GM23338 (cell line): ENCODE data around the gene DENND4A.

Source experiments
- CREB1 ChIP-seq: fragments of 250-450 bp; sonication (Bioruptor Pico); IDR thresholded peaks from 2 replicates; pipeline ENCODE4 v1.5.0; 2020; ENCODE audit warnings: low read depth, mild to moderate bottlenecking, moderate library complexity
- EZH2 ChIP-seq: fragments of 200-600 bp; sonication (generic); IDR thresholded peaks from one replicate; pipeline ENCODE4 v1.8.0; 2017; ENCODE audit warnings: antibody characterized with exemption, mild to moderate bottlenecking, low read depth; ENCODE audit not compliant: unreplicated experiment
- EZH2phosphoT487 ChIP-seq: fragments of 200-600 bp; sonication (generic); IDR thresholded peaks from one replicate; pipeline ENCODE4 v1.8.1; 2018; ENCODE audit warnings: antibody characterized with exemption; ENCODE audit not compliant: unreplicated experiment
- JUNB ChIP-seq: IDR thresholded peaks from one replicate; pipeline ENCODE4 v1.6.1; 2016; ENCODE audit warnings: antibody characterized with exemption; ENCODE audit not compliant: unreplicated experiment
- POLR2AphosphoS5 ChIP-seq: IDR thresholded peaks from 2 replicates; pipeline ENCODE4 v1.6.1; 2016; ENCODE audit warnings: antibody characterized with exemption, low read depth
- STAT1 ChIP-seq: IDR thresholded peaks from one replicate; pipeline ENCODE4 v1.6.1; 2016; ENCODE audit warnings: antibody characterized with exemption; ENCODE audit not compliant: unreplicated experiment
- ZNF114 ChIP-seq: fragments of 250-450 bp; sonication (Bioruptor Pico); IDR thresholded peaks from 2 replicates; pipeline ENCODE4 v1.5.0; 2020; ENCODE audit warnings: mild to moderate bottlenecking, moderate library complexity
- TF ChIP-seq, protein P1 (sequence below), 2 experiments: fragments of 200-600 bp in 1 of 2; sonication (generic) in 1 of 2; conservative IDR thresholded peaks; 2 replicates each; pipeline versions ENCODE4 v1.5.1 to v1.6.1; 2016 to 2017; ENCODE audit warnings: antibody characterized with exemption in 2 of 2, low read depth in 2 of 2, mild to moderate bottlenecking in 2 of 2, moderate library complexity in 1 of 2
- TF ChIP-seq, protein P2 (sequence below): IDR thresholded peaks from 2 replicates; pipeline ENCODE4 v1.6.1; 2016; ENCODE audit warnings: antibody characterized with exemption
- TF ChIP-seq, protein P3 (sequence below): fragments of 250-450 bp; sonication (Bioruptor Pico); IDR thresholded peaks from 2 replicates; pipeline ENCODE4 v1.5.0; 2020; ENCODE audit warnings: mild to moderate bottlenecking, moderate library complexity
- TF ChIP-seq, protein P4 (sequence below): IDR thresholded peaks from one replicate; pipeline ENCODE4 v1.6.1; 2018; ENCODE audit warnings: antibody characterized with exemption; ENCODE audit not compliant: unreplicated experiment

DNA sequence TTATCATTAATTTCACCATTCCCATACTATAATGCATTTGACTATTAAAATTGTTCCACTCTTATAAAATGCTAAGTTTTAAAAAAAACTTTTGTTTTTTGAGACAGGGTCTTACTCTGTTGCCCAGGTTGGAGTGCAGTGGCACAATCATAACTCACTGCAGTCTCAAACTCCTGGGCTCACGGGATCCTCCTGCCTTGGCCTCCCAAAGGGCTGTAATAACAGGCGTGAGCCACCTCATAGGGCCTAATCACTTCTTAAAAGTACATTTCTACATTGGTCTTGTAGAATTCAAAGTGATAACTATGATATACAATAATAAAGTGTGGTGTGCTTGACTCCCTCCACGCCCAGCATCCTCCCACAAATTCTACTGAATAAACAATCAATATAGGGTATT, 3.0 kb downstream of the DENND4A start:
- TF ChIP-seq, protein P1, sequence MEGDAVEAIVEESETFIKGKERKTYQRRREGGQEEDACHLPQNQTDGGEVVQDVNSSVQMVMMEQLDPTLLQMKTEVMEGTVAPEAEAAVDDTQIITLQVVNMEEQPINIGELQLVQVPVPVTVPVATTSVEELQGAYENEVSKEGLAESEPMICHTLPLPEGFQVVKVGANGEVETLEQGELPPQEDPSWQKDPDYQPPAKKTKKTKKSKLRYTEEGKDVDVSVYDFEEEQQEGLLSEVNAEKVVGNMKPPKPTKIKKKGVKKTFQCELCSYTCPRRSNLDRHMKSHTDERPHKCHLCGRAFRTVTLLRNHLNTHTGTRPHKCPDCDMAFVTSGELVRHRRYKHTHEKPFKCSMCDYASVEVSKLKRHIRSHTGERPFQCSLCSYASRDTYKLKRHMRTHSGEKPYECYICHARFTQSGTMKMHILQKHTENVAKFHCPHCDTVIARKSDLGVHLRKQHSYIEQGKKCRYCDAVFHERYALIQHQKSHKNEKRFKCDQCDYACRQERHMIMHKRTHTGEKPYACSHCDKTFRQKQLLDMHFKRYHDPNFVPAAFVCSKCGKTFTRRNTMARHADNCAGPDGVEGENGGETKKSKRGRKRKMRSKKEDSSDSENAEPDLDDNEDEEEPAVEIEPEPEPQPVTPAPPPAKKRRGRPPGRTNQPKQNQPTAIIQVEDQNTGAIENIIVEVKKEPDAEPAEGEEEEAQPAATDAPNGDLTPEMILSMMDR (conservative IDR thresholded peaks at IDR 0.05; ENCODE audit: low read depth in 2 of 2): no peak
- TF ChIP-seq STAT1 (no peak), POLR2AphosphoS5 (no peak), EZH2 (no peak), CREB1 (CRISPR knock-in tag) (no peak), EZH2phosphoT487 (no peak), JUNB (no peak), ZNF114 (CRISPR knock-in tag) (no peak)
- TF ChIP-seq, protein P2, sequence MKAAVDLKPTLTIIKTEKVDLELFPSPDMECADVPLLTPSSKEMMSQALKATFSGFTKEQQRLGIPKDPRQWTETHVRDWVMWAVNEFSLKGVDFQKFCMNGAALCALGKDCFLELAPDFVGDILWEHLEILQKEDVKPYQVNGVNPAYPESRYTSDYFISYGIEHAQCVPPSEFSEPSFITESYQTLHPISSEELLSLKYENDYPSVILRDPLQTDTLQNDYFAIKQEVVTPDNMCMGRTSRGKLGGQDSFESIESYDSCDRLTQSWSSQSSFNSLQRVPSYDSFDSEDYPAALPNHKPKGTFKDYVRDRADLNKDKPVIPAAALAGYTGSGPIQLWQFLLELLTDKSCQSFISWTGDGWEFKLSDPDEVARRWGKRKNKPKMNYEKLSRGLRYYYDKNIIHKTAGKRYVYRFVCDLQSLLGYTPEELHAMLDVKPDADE: no peak
- TF ChIP-seq, protein P3, sequence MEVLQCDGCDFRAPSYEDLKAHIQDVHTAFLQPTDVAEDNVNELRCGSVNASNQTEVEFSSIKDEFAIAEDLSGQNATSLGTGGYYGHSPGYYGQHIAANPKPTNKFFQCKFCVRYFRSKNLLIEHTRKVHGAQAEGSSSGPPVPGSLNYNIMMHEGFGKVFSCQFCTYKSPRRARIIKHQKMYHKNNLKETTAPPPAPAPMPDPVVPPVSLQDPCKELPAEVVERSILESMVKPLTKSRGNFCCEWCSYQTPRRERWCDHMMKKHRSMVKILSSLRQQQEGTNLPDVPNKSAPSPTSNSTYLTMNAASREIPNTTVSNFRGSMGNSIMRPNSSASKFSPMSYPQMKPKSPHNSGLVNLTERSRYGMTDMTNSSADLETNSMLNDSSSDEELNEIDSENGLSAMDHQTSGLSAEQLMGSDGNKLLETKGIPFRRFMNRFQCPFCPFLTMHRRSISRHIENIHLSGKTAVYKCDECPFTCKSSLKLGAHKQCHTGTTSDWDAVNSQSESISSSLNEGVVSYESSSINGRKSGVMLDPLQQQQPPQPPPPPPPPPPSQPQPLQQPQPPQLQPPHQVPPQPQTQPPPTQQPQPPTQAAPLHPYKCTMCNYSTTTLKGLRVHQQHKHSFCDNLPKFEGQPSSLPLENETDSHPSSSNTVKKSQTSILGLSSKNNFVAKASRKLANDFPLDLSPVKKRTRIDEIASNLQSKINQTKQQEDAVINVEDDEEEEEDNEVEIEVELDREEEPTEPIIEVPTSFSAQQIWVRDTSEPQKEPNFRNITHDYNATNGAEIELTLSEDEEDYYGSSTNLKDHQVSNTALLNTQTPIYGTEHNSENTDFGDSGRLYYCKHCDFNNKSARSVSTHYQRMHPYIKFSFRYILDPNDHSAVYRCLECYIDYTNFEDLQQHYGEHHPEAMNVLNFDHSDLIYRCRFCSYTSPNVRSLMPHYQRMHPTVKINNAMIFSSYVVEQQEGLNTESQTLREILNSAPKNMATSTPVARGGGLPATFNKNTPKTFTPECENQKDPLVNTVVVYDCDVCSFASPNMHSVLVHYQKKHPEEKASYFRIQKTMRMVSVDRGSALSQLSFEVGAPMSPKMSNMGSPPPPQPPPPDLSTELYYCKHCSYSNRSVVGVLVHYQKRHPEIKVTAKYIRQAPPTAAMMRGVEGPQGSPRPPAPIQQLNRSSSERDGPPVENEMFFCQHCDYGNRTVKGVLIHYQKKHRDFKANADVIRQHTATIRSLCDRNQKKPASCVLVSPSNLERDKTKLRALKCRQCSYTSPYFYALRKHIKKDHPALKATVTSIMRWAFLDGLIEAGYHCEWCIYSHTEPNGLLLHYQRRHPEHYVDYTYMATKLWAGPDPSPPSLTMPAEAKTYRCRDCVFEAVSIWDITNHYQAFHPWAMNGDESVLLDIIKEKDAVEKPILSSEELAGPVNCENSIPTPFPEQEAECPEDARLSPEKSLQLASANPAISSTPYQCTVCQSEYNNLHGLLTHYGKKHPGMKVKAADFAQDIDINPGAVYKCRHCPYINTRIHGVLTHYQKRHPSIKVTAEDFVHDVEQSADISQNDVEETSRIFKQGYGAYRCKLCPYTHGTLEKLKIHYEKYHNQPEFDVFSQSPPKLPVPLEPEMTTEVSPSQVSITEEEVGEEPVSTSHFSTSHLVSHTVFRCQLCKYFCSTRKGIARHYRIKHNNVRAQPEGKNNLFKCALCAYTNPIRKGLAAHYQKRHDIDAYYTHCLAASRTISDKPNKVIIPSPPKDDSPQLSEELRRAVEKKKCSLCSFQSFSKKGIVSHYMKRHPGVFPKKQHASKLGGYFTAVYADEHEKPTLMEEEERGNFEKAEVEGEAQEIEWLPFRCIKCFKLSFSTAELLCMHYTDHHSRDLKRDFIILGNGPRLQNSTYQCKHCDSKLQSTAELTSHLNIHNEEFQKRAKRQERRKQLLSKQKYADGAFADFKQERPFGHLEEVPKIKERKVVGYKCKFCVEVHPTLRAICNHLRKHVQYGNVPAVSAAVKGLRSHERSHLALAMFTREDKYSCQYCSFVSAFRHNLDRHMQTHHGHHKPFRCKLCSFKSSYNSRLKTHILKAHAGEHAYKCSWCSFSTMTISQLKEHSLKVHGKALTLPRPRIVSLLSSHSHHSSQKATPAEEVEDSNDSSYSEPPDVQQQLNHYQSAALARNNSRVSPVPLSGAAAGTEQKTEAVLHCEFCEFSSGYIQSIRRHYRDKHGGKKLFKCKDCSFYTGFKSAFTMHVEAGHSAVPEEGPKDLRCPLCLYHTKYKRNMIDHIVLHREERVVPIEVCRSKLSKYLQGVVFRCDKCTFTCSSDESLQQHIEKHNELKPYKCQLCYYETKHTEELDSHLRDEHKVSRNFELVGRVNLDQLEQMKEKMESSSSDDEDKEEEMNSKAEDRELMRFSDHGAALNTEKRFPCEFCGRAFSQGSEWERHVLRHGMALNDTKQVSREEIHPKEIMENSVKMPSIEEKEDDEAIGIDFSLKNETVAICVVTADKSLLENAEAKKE: no peak
- TF ChIP-seq, protein P4, sequence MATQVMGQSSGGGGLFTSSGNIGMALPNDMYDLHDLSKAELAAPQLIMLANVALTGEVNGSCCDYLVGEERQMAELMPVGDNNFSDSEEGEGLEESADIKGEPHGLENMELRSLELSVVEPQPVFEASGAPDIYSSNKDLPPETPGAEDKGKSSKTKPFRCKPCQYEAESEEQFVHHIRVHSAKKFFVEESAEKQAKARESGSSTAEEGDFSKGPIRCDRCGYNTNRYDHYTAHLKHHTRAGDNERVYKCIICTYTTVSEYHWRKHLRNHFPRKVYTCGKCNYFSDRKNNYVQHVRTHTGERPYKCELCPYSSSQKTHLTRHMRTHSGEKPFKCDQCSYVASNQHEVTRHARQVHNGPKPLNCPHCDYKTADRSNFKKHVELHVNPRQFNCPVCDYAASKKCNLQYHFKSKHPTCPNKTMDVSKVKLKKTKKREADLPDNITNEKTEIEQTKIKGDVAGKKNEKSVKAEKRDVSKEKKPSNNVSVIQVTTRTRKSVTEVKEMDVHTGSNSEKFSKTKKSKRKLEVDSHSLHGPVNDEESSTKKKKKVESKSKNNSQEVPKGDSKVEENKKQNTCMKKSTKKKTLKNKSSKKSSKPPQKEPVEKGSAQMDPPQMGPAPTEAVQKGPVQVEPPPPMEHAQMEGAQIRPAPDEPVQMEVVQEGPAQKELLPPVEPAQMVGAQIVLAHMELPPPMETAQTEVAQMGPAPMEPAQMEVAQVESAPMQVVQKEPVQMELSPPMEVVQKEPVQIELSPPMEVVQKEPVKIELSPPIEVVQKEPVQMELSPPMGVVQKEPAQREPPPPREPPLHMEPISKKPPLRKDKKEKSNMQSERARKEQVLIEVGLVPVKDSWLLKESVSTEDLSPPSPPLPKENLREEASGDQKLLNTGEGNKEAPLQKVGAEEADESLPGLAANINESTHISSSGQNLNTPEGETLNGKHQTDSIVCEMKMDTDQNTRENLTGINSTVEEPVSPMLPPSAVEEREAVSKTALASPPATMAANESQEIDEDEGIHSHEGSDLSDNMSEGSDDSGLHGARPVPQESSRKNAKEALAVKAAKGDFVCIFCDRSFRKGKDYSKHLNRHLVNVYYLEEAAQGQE: no peak
